ENCODE results near the gene FOXB2. TPM values are rescaled to one million over a fixed set of nuclear protein-coding genes. Genes with fewer than 3 reads are reported as not detected.
"Not testable (repeated sequence)": the region's sequence is repeated elsewhere in the genome, so short reads cannot be mapped to it uniquely, and the experiment has no call there.

The FOXB2 gene
- total RNA-seq: not detected

- DNase-seq: no peak
Observed at GRCh38 chr9:77019236-77019925, at the start of gene FOXB2. Gene FOXB2 (plus strand): TSS chr9:77019655. CDS start chr9:77019655, 0 bp downstream.

GRCh38 chr9:76969716-76970115 lies 49.7 kb upstream of the FOXB2 start:
- DNase-seq: no peak

- DNase-seq: not testable (repeated sequence)
Observed at GRCh38 chr9:76978831-76979230, 40.6 kb upstream of the FOXB2 start.

- no peak for DNase-seq
Observed at GRCh38 chr9:76980566-76980965, 38.9 kb upstream of the FOXB2 start.

GRCh38 chr9:76984486-76984885 lies 35.0 kb upstream of the FOXB2 start:
- DNase-seq: no peak

- DNase-seq: no peak
Observed at GRCh38 chr9:76985581-76985980, 33.9 kb upstream of the FOXB2 start.

GRCh38 chr9:76987594-76988200 lies 31.8 kb upstream of the FOXB2 start:
- DNase-seq: peak; percentile 35

GRCh38 chr9:76988941-76989340 lies 30.5 kb upstream of the FOXB2 start:
- no peak for DNase-seq

GRCh38 chr9:76989501-76989900 lies 30.0 kb upstream of the FOXB2 start:
- DNase-seq: no peak

GRCh38 chr9:76996700-76997099 lies 22.8 kb upstream of the FOXB2 start:
- peak; percentile 50 for DNase-seq

- DNase-seq: no peak
Observed at GRCh38 chr9:76999261-76999660, 20.2 kb upstream of the FOXB2 start.

- DNase-seq: no peak
Observed at GRCh38 chr9:77000330-77000729, 19.1 kb upstream of the FOXB2 start.

GRCh38 chr9:77003366-77003765 lies 16.1 kb upstream of the FOXB2 start:
- no peak for DNase-seq

- DNase-seq: no peak
Observed at GRCh38 chr9:77005216-77005615, 14.2 kb upstream of the FOXB2 start.

- no peak for DNase-seq
Observed at GRCh38 chr9:77010527-77010926, 8.9 kb upstream of the FOXB2 start.

- peak; percentile 83 for DNase-seq
Observed at GRCh38 chr9:77011973-77012821, 7.3 kb upstream of the FOXB2 start.

- no peak for DNase-seq
Observed at GRCh38 chr9:77013206-77013931, 6.1 kb upstream of the FOXB2 start.

GRCh38 chr9:77013932-77014596 lies 5.4 kb upstream of the FOXB2 start:
- DNase-seq: peak; percentile 19

GRCh38 chr9:77014597-77015263 lies 4.7 kb upstream of the FOXB2 start:
- no peak for DNase-seq

GRCh38 chr9:77015327-77016048 lies 4.0 kb upstream of the FOXB2 start:
- peak; percentile 70 for DNase-seq

- no peak for DNase-seq
Observed at GRCh38 chr9:77016121-77016525, 3.3 kb upstream of the FOXB2 start.

Data from tongue (tissue), 2 donors.